Endothelial cell of hepatic sinusoid (primary cell): ENCODE measurements around the gene RUNX3.
"Not testable (repeated sequence)": the region's sequence is repeated elsewhere in the genome, so short reads cannot be mapped to it uniquely, and the experiment has no call there.

Source experiments
- in situ Hi-C: cut with HindIII; loops from 2 replicates; pipeline ENCODE4 v1.10.0; 2017; ENCODE audit warnings: low sequenced_read_pairs

Gene RUNX3

DNA sequence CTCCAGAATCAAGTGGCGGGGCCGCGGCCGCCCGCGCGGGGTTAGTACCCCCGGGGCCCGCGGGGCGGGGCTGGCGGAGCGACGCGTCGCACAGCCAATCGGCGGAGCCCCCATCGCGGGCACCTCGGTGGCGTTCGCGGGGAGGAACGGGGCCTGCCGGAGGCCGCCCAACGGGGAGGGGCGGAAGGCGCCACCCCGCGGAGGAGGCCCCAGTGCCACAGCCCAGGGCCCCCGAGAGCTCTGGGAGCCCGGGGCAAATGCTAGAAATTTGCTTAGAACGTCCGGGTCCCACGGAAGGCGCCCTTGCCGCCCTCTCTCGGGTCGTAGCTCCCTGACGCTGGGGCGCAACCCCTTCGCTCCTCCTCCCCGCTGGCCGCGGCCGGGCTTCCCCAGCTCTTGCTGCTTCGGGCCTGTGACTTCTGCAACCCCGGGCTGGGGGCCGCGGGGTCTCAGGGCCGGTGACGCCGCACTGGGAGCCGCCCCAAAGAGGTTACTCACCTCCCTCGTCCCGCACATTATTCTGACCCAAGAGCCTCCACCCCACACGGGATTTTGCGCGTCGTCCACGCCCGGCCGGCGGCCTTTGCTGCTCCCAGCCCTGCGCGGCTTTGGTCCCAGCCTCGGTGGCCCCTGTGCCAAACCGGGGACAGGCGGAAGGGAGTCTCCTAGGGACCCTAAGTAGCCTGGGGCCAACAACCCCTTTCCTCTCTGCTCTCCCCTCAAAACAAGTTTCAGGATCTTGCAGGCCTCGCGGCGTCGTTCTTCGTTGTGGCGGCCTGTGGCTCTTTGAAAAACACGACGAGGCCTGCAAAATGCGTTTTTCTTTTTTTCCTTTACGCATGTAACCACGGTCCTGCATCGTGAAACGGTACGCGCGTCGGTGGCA lies at the start of gene RUNX3:
RUNX3 (minus strand) TSS at position 17 of the 886 bp plus-strand sequence. CDS start 408 bp downstream, outside the sequence.
- in situ Hi-C loops, result loop anchor here (5.0 to 25.0 kb wide), 2 partner anchors 57 to 282 kb away; no protein-coding TSS in a partner anchor

DNA sequence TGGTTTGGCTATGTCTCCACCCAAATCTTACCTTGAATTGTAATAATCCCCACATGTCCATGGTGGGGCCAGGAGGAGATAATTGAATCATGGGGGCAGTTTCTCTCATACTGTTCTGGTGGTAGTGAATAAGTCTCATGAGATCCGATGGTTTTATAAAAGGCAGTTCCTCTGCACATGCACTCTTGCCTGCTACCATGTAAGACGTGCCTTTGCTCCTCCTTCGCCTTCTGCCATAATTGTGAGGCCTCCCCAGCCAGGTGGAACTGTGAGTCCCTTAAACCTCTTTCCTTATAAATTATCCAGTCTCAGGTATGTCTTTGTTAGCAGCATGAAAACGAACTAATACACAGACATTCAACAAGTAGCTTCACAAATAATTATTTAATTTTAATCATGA lies 49.2 kb upstream of the RUNX3 start:
- in situ Hi-C loops, result not testable (repeated sequence)

DNA sequence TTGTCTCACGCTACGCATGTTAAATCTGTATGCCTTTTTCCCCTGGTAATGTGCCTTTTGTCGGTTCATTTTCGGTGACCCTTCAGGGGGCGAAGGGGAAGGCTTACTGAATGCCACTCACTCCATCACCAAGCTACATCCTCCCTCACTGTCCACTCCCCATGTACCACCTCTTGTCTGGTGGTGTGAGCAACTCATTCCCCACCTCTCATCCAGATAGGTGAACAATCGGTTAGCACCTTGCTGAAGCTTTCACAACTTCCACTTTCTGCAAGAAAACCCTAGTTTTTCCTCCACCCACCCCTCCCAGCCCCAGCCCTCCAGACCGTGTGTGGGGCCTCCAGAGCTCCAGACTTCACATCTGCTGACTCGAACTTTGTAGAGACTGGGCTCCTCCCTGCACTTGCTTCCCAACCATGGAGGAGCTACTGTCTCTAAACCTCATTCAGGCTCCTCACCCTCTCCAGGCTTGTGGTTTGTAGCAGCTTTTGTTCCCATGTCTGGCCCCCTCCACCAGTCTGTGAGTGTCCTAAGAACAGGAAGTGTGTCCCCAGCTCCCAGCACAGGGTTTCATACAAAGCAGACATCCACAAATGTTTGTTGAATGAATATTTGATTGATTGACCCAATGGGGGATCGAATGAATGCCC lies 48.4 kb upstream of the RUNX3 start:
- in situ Hi-C loops, result no loop called here

DNA sequence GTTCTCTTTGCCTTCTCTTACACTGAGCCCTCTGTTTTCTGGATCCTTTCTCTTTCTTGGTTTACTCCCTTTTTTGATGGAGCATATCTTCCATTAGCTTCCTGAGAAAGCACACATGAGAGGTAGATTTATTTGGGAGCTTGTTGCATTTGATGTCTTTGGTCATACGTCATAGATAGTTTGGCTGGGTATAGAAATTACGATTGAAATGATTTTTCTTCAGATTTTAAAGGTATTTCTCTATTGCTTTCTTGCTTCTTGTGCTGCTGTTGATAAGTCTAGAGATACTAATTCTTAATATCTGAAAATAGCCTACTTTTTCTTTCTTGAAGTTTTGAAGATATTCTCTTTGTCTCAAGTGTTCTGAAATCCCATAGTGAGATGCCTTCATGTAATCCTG lies 45.3 kb upstream of the RUNX3 start:
- in situ Hi-C loops, result no loop called here

DNA sequence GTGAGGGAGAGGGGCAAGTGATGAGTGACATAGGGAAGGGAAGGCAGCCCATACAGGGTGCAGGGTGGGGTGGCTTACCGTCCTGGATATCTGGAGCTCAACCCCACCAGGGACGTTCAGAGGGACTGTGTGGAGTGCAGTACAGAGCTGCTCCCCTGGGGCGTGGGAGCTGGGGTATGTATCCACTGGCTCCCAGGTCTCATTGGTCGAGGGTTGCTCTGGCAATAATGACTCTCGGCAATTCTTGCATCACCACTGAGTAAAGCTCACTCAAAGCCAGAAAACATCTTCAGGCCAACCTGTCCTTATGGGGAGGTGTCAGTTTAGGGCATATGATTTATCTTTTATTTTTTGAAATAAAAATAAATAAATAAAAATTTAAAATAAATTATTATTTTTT lies 43.2 kb upstream of the RUNX3 start:
- in situ Hi-C loops, result no loop called here

DNA sequence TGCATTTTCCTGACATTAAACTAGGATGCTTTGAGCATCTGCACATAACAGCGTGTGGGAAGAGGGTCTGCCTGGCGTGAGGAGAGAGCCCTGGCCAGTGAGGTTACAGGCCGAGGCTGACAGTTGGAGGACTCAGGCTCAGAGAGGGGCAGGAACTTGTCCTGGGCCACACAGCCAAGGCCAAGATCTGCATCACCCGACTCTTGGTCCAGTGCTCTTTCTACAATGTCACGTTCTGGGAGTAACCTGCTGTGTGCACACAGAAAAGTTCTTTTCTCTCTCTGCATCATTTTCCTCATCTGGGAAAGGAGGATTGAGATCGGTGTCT lies 42.8 kb upstream of the RUNX3 start:
- in situ Hi-C loops, result no loop called here

DNA sequence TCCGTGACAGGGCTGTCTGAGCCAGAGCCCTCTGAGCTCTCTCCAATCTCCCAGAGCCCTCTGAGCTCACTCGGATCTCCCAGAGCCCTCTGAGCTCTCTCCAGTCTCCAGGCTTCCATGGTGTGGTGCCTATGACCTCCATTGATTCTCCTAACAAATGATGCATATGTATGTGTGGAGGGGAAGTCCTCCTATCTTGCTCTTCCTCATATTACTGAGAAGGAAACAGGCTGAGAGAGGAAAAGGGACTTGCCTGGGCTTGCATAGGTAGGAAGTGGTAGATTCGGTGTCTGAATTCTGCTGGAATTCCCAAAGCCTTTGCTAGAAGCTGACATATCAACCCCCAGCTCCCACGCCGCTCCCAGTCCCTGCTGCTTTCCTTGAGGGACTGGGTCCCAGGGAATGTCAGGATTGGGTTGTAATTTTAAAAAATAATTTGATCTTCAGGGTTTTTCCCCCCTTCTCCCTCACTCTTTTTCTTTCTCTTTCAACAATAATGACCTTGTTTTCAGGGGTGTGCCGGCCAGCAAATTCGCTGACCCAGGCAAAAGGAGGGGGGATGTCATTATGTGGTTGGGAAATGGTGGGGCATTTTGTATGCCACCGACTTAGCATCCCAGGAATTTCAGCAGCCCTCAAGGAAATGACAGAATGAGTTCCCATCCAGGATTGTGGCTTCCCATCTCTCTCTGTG lies 42.3 kb upstream of the RUNX3 start:
- in situ Hi-C loops, result no loop called here

DNA sequence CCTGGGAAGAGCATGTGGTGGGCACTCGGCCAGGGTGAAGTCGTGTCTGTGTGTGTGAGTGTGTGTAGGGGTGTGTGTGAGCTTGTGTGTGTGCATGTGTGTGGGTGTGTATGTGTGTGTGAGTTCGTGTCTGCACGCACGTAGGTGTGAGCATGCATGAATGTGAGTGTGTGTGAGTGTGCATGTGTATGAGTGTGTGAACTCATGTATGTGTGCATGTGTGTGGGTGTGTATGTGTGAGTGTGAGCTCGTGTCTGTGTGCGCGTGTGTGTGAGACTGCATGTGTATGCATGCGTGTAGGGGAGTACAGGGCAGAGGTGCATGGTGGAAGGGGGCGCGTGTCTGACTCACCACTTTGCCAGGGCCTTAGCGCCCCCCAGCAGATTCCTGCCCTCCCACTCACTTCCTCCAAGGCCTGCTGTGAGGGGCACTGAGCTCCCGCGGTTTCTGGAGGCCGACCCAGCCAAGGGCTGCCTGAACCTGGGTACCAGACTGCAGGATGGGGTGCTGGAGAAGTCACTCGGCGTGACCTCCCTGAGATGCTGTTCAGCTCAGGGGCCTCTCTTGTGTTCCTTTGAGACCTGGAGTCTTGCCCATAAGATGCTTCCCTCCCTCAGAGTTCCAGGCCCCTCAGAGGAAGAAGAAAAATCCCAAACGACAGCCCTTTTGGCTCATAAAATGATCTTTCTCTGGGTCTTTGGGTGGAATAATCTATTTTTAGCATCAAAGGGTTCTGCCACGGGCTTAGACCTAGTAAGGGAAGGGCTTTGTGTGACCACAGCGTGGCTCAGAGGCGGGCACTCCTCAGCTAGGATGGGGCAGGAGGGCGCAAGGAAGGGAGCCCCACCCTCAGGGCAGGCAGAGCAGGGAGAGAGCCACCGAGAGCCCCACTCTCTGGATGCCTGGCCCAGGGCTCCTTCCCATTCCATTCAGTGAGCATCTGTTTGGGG lies 41.1 kb upstream of the RUNX3 start:
- in situ Hi-C loops, result no loop called here

DNA sequence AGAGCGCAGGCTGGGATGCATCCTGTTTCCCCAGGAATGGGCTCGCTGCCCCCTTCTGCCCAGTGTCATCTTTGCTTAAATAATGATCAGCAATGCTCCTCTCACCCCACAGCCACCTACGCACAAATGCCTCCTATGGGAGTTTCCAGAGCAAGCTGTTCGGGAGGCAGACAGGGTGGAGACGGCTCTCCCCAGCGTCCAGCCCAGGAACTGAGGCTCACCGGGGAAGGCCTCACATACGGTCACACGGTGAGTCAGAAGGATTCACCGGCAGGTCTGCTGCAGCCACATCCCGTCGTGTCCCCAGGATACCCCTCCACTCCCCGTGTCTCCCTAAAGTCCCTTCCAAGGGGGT lies 40.3 kb upstream of the RUNX3 start:
- in situ Hi-C loops, result no loop called here

DNA sequence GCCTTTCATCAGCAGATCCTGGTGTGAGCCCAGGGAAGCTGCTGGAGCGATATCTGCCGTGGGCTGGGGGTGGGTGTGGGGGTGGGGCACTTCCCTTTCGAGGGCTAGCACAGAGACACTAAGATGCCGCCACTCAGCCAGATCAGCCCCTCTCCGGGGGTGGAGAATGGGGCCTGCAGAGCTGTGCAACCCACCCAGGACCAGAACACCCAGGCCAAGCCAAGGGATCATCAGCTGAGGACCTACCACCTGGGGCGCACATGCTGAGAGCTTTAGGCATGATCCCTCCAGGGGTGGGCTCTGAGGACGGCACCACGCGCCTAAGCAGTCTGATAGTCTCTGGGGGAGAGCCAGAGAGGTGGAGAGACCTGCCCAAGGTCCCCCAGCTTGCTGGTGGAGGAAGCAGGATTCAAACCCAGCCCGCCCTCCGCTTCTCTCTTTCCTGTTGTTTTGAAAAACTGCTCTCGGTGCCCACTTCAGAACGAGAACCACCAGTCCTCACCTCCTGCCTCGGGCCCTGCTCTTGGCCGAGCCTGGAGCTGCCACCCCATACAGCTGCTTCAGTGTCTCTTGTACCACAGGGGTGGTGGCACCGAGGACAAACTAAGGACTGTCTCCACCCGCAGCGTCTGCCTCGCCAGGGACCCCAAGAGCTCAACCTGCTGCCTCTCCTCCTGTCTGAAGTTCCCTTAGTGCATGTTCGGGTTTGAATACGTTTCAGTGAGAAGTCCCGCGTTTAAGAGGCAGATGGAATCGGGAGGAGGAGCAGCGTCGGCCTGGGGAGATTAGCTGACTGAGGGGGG lies 39.7 kb upstream of the RUNX3 start:
- in situ Hi-C loops, result no loop called here

DNA sequence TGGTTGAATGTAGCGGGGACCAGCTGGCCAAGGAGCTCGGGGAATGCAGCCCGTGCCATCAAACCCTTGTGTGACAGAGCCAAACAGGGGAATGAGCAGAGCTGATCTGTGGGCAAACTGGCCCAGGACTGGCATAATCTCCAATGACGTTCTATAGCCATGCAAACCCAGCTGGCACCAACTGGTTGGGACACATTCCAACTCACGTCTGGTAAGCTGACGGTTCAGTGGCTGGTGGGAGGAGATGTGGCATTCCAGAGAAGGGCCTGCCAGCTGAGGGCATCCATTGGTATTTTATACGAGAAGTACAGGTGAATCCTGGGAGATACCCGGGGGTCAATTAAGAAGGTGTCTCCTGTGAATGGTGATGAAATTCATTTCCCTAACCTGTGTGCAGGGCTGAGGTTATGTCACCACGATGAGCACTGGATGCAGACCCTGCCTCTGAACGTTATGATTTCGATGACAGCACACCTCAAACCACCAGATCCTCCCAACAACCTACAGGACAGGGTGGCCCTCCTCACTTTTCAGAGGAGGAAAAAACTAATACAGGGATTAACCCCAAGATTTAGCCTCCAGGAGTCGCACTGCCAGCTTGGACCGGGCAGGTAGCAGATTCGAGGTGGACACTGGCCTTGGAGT lies 39.0 kb upstream of the RUNX3 start:
- in situ Hi-C loops, result no loop called here

DNA sequence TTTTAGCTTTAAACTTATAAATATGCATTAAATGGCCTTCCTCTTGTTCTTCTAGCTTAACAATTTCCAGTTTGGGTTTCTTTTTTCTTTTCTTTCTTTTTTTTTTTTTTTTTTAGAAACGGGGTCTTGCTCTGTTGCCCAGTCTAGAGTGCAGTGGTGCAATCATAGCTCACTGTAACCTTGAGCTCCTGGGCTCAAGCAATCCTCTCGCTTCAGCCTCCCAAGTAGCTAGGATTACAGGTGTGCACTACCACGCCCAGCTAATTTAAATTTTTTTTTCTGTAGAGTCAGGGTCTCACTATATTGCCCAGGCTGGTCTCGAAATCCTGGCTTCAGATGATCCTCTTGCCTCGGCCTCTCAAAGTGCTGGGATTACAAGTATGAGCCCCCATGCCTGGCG lies 37.9 kb upstream of the RUNX3 start:
- in situ Hi-C loops, result no loop called here

DNA sequence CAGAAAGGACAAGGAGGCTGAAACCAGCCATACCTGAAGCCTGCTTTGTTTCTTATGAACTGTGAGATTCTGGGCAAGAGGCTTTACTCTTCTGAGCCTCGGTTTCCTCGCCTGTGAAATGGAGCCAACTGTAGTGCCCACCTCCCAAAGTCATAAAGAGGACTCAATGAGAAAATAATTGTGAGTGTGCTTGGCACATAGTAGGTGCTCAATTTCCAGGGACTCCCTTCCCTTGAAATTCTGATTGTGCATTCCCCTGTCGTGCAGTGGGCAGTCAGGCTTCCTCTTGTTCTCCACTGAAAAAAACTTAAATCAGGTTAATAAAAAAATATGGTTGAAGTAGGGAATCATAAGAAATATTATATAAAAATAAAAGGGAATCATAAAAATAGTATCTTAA lies 37.5 kb upstream of the RUNX3 start:
- in situ Hi-C loops, result no loop called here

DNA sequence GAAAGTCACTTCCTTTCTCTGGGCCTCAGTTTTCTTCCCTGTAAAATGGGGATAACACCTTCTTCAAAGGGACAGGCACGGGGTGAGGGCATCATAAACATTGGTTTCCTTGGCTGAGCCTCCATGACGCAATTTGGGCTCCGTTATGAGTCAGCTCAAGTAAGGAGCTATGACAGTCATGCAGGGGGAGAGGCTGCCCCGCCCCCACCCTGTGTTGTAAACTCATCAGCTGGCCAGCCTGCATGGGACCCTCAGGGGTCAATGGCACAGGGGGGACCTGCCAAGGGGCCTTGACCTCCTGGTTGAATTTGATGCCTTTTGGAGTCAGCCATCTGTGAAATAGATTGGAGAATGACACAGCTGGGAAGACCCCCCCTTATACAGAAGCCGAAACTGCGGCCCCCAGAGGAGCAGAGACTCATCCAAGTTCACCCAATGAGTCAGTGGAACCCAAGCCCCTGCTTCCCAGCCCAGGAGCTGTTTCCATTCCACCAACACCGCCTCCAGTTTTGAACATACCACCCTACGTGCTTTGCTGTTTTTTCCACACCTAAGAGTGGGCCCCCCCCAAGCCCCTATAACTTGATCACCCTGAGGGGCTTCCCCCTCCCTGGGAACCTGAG lies 36.8 kb upstream of the RUNX3 start:
- in situ Hi-C loops, result no loop called here

DNA sequence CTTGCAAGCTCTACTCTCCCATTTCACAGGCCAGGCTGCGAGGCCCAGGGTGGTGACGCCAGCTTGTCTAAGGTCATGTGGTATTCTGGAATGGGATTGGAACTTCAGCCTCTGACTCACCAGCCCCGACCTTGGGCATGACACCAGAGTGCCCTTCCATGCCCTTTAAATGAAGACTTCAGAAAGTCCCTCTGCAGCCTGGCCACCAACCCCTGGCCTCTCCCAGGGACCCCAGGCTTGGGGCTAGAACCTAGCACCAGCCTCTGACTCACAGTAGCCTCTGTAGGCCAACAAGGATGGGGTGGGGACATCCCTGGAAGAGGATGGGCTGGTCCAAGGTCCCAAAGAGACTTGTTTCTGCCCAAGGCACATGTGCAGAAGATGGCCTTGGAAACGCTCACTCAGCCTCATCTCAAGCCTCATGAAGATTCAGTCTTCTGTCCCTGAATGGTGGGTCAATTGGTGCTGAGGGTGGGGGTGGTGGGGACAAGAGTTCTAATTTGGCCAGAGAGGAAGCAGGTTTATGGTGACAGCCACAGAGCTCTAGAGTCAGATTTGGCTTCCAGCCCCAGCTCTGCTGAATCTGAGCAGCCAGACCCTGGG lies 36.1 kb upstream of the RUNX3 start:
- in situ Hi-C loops, result no loop called here

DNA sequence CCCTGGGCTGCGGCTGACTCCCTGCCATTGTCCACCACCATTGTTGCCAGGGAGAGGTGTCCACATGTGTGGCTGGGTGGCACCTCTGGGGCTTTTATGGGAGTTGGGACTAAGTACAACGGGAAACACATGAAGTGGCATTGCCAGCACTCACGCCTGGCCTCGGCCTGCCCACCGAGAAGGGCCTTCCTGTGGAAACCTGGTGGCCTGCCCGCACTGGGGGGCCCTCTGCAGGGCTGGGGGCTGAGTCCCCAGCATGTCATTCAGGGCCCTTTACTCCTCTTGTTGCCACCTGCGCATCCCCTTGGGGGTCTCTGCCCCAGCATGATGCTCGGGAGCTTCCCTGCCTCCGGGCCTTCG lies 35.5 kb upstream of the RUNX3 start:
- in situ Hi-C loops, result no loop called here

DNA sequence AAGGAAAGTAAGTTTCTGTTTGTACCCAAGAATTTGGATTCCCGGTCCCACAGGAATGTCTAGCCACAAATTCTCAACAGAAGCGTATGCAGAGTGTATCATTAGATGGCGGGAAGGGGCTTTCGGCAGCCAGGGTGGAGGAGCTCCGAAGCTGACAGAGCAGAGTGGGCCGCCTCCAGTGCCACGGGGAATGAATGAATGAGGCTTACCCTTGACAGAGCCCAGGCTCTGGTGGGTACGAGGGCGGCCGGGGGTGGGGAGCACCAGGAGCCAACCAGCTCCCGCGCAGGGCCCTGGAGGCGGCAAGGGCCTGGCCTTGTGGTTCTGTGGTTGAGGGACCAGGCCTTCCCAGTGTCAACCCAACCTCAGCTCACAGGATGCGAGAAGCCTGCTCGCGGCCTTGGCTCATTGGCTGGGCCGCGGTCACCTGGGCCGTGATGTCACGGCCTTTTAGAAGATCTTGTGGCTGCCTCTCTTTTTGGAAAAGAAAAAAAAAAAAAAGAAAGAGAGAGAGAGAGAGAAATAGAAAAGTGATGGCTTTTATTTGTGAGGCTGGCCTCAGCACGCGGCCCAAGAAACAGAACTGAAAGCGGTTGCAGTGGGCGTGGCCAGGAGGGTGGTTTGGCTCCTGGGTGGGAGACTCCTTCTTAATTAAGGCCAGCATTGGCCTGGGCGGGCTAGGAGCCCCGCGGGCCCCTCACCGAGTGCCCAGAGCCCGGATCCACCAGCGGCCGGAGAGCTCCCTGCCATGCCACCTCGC lies 34.9 kb upstream of the RUNX3 start:
- in situ Hi-C loops, result no loop called here
